ENCODE data around the gene MAP1LC3B2.

DNA sequence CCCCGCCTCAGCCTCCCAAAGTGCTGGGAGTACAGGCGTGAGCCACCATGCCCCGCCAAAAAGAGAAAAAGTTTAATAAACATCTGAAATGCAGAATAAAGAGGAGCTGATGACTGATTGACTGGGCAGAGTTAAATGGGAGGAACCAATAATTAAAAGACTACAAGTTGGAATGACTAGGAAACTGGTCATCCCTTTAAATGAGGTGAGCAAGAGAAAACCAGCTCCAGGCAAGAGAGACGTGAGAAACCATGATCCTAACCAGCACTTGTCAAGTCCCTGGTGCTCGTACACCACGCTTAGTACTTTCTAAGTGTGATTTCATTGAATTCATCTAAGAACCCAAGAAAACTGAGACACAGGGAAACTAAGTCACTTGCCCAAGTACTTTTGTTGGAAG lies 47.9 kb downstream of the MAP1LC3B2 start:
- TF ChIP-seq, protein P1, sequence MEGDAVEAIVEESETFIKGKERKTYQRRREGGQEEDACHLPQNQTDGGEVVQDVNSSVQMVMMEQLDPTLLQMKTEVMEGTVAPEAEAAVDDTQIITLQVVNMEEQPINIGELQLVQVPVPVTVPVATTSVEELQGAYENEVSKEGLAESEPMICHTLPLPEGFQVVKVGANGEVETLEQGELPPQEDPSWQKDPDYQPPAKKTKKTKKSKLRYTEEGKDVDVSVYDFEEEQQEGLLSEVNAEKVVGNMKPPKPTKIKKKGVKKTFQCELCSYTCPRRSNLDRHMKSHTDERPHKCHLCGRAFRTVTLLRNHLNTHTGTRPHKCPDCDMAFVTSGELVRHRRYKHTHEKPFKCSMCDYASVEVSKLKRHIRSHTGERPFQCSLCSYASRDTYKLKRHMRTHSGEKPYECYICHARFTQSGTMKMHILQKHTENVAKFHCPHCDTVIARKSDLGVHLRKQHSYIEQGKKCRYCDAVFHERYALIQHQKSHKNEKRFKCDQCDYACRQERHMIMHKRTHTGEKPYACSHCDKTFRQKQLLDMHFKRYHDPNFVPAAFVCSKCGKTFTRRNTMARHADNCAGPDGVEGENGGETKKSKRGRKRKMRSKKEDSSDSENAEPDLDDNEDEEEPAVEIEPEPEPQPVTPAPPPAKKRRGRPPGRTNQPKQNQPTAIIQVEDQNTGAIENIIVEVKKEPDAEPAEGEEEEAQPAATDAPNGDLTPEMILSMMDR (IDR thresholded peaks at IDR 0.05; ENCODE audit: insufficient read depth, low read length) = no peak
- TF ChIP-seq POLR2AphosphoS5 (IDR thresholded peaks at IDR 0.05; ENCODE audit: low read depth) = no peak
- TF ChIP-seq, protein P2, sequence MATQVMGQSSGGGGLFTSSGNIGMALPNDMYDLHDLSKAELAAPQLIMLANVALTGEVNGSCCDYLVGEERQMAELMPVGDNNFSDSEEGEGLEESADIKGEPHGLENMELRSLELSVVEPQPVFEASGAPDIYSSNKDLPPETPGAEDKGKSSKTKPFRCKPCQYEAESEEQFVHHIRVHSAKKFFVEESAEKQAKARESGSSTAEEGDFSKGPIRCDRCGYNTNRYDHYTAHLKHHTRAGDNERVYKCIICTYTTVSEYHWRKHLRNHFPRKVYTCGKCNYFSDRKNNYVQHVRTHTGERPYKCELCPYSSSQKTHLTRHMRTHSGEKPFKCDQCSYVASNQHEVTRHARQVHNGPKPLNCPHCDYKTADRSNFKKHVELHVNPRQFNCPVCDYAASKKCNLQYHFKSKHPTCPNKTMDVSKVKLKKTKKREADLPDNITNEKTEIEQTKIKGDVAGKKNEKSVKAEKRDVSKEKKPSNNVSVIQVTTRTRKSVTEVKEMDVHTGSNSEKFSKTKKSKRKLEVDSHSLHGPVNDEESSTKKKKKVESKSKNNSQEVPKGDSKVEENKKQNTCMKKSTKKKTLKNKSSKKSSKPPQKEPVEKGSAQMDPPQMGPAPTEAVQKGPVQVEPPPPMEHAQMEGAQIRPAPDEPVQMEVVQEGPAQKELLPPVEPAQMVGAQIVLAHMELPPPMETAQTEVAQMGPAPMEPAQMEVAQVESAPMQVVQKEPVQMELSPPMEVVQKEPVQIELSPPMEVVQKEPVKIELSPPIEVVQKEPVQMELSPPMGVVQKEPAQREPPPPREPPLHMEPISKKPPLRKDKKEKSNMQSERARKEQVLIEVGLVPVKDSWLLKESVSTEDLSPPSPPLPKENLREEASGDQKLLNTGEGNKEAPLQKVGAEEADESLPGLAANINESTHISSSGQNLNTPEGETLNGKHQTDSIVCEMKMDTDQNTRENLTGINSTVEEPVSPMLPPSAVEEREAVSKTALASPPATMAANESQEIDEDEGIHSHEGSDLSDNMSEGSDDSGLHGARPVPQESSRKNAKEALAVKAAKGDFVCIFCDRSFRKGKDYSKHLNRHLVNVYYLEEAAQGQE (IDR thresholded peaks at IDR 0.05; ENCODE audit: insufficient replicate concordance, low read depth) = no peak
- no peak for TF ChIP-seq GABPA (IDR thresholded peaks at IDR 0.05; ENCODE audit: low read depth)
